ENCODE measurements around the gene ZNF784. TPM values are rescaled to one million over a fixed set of nuclear protein-coding genes. Genes with fewer than 3 reads are reported as not detected.
"Not testable (repeated sequence)": the region's sequence is repeated elsewhere in the genome, so short reads cannot be mapped to it uniquely, and the experiment has no call there.

The ZNF784 gene
- total RNA-seq, 1 donor from 2014 or later, result 3.7 TPM

DNA sequence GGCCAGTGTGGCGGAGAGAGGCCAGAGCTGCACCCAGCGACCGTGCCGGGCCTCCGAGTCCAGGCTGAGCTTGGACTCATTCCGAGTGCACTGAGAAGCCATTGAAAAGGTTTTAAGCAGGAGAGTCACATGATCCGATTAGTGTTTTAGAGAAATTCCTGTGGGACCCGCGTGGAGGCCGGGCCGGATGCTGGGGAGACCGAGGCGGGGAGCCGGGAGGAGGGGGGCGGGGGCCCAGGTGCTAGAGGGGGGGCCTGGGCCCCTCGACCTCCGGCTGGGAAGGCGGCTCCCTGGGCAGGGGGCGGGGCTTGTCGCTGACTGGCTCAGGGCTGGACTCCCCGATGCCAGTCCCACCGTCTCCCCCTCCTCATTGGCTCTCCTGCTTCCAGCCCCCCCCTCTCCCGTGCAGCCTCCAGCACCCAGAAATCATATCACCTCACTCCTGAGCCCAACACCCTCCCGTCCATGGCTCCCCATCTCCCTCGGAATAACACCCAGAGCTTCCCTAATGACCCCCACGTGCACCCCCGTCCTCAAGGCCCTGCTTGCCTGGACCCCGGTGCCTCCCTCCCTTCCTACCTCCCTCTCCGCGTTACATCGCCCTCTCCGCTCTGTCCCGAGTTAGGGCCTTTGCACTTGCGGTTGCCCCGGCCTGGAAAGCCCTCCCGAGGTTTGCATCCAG is 38.6 kb downstream of the ZNF784 start:
- DNase-seq (ENCODE audit: low read depth, low spot score), result no peak

GRCh38 chr19:55584871-55585270 is 39.5 kb downstream of the ZNF784 start:
- DNase-seq (ENCODE audit: low read depth, low spot score), result no peak

DNA sequence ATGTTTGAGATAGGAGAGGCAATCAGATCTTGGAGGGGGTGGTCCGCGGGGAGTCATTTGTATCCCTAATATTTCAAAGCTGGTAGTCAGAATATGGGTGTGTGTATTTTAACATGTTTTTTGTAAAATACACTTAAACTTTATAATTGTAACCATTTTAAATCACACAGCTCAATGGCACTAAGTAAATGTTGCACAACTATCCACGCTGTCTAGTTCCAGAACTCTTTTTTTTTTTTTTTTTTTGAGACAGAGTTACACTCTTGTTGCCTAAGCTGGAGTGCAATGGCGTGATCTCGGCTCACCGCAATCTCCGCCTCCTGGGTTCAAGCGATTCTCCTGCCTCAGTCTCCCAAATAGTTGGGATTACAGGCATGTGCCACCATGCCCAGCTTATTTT is 40.5 kb downstream of the ZNF784 start:
- DNase-seq (ENCODE audit: low read depth, low spot score), result not testable (repeated sequence)

- not testable (repeated sequence) for DNase-seq (ENCODE audit: low read depth, low spot score)
Measured at GRCh38 chr19:55582284-55582683, 42.1 kb downstream of the ZNF784 start.

- no peak for DNase-seq (ENCODE audit: low read depth, low spot score)
Measured at GRCh38 chr19:55581823-55582223, 42.5 kb downstream of the ZNF784 start.

- no peak for DNase-seq (ENCODE audit: low read depth, low spot score)
Measured at GRCh38 chr19:55581145-55581822, 43.1 kb downstream of the ZNF784 start.

DNA sequence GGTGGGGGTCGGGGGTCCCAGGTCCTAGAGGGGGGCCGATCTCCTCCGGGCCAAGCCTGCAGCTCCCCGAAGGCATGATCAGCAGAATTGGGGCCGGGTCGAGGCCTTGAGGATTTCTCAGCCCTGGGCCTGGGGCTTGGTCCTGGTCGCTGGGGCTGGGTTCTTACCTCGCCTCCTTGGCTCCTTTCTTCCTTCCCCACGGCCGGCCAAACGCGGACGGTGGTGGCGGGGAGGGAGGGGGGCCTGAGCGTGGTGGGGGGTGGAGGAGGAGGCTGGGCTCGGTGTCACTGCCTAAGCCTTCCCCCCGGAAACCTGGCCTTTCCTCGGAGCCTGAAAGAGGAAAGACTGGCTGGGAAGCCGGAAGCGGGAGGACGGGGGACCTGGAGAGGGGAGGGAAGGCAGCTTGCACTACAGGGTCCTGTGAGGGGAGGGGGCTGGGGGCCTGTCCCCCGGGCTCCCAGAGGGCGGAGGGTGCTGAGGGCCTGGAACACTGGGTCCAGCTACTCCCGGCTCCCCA is 43.7 kb downstream of the ZNF784 start, which contains the start of gene ZNF579:
Gene ZNF579 (minus strand): TSS at position 221 of the 517 bp plus-strand sequence. CDS start 1,209 bp downstream, outside the sequence.
- peak; percentile 70 for DNase-seq (ENCODE audit: low read depth, low spot score)

DNA sequence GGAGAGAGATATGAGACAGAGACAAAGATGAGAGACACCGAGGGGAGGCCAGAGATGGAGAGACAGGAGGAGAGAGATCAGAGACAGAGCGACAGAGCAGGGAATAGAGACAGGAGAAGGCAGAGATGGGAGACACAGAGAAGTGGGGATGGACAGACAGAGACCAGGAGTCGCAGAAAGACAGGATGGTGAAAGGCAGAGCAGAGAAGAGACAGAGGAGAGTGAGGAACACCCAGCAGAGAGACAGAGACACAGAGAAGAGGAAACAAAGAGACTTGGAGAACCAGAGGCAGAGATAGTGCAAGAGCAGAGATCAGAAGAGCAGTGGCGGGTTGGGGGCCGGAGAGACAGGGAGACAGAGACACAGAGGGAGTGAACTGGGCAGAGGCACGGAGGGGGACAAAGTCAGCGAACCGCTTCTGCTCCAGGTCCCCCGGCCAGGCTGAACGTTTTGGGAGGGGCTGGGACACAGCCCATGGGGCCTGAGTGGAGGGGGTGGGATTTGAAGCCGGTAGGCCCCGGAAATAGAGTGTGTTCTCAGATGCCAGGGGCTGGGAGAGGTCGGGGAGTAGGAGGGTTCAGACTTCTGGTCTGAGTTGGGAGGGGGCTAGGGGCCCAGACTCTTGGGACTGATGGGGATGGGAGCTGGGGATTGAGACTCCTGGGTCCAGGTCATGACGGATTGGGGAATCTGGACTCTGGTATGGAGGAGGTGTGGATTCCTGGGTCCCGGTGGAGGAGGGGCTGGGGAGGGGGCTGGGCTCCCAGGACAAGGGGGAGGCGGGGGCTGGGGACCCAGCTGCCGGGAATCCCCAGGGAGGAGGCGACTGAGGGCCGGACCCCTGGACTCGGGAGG is 44.4 kb downstream of the ZNF784 start:
- no peak for DNase-seq (ENCODE audit: low read depth, low spot score)

GRCh38 chr19:55578761-55579747 is 45.3 kb downstream of the ZNF784 start:
- no peak for DNase-seq (ENCODE audit: low read depth, low spot score)

DNA sequence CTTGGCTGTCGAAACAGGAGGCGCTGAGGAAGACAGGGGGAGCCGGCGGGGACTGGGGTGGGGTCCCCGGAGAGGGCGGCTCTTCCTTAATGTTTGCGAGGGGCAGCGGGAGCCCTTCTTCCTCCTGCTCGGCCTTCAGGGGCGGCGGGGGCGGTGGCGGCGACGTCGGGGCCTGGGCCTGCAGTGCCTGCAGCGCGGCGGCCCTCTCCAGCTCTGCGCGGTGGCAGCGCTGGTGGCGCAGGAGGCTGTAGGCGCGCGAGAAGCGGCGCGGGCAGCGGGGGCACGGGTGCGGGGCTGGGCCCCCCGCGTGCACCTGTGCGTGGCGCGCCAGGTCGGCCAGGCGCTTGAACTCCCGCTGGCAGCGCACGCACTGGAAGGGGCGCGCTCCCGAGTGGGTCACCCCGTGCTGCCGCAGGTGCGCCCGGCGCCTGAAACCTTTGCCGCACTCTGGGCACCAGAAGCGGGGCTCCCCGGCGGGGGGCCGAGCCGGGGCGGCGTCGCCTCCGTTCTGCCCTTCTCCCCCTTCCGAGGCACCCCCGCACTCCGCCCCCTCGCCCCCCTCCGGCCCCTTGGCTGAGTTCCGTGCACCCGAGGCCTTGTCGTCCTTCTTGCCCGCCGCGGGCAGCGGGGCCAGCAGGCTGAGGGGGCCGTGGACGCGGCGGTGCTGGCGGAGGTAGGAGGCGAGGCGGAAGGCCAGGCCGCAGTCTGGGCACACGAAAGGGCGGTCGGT is 46.2 kb downstream of the ZNF784 start:
- DNase-seq (ENCODE audit: low read depth, low spot score), result no peak

- DNase-seq (ENCODE audit: low read depth, low spot score), result no peak
Measured at GRCh38 chr19:55576746-55577145, 47.6 kb downstream of the ZNF784 start.

GRCh38 chr19:55573929-55574328 is 50.4 kb downstream of the ZNF784 start:
- not testable (repeated sequence) for DNase-seq (ENCODE audit: low read depth, low spot score)

Other genes starting within 250 kb of the ZNF784 start
- gene TMEM190, start 247.7 kb downstream of the ZNF784 start, total RNA-seq, result not detected in 2 replicates
- 0.21 and 0.46 TPM in 2 replicates for gene TMEM238, start 240.3 kb downstream of the ZNF784 start, total RNA-seq
- gene RPL28, start 238.6 kb downstream of the ZNF784 start, total RNA-seq, result 208 and 256 TPM in 2 replicates
- gene UBE2S, start 216.8 kb downstream of the ZNF784 start, total RNA-seq, result 150 and 327 TPM in 2 replicates
- not detected in 2 replicates for gene SHISA7, start 181.3 kb downstream of the ZNF784 start, total RNA-seq
- gene ISOC2, start 162.9 kb downstream of the ZNF784 start, total RNA-seq, result 36.0 and 63.3 TPM in 2 replicates
- gene C19orf85, start 159.8 kb downstream of the ZNF784 start, total RNA-seq, result not detected in 2 replicates
- gene ZNF628, start 147.9 kb downstream of the ZNF784 start, total RNA-seq, result 0.99 and 1.1 TPM in 2 replicates
- 9.8 and 21.2 TPM in 2 replicates for gene NAT14, start 139.4 kb downstream of the ZNF784 start, total RNA-seq
- gene SSC5D, start 136.1 kb downstream of the ZNF784 start, total RNA-seq, result 0.11 and 0.13 TPM in 2 replicates
- gene SBK2, start 87.4 kb downstream of the ZNF784 start, total RNA-seq, result not detected in 2 replicates
- 0.13 and 0.28 TPM in 2 replicates for gene SBK3, start 79.0 kb downstream of the ZNF784 start, total RNA-seq
- 2.6 and 4.1 TPM in 2 replicates for gene ZNF579, start 43.7 kb downstream of the ZNF784 start, total RNA-seq
- gene FIZ1, start 25.0 kb downstream of the ZNF784 start, total RNA-seq, result 2.4 and 2.5 TPM in 2 replicates
- 12.2 and 12.5 TPM in 2 replicates for gene ZNF524, start 24.3 kb downstream of the ZNF784 start, total RNA-seq
- gene ZNF865, start 18.9 kb downstream of the ZNF784 start, total RNA-seq, result 0.67 and 0.86 TPM in 2 replicates
- 2.5 and 2.6 TPM in 2 replicates for gene ZNF580, start 16.4 kb upstream of the ZNF784 start, total RNA-seq
- 18.0 and 33.9 TPM in 2 replicates for gene ZNF581, start 19.1 kb upstream of the ZNF784 start, total RNA-seq
- gene CCDC106, start 23.6 kb upstream of the ZNF784 start, total RNA-seq, result 6.1 and 8.6 TPM in 2 replicates
- 165 and 185 TPM in 2 replicates for gene U2AF2, start 30.5 kb upstream of the ZNF784 start, total RNA-seq
- 75.9 and 88.6 TPM in 2 replicates for gene EPN1, start 50.7 kb upstream of the ZNF784 start, total RNA-seq
- gene NLRP9, start 113.8 kb upstream of the ZNF784 start, total RNA-seq, result under 0.01 TPM in 1 of 2 replicates, not detected in the other
- 0.11 and 0.13 TPM in 2 replicates for gene RFPL4A, start 134.5 kb upstream of the ZNF784 start, total RNA-seq
- gene RFPL4AL1, start 144.6 kb upstream of the ZNF784 start, total RNA-seq, result 0.21 TPM in 1 of 2 replicates, not detected in the other
- not detected in 2 replicates for gene NLRP11, start 207.4 kb upstream of the ZNF784 start, total RNA-seq
- not detected in 2 replicates for gene NLRP4, start 212.0 kb upstream of the ZNF784 start, total RNA-seq

Measured in pulmonary artery endothelial cell (primary cell).